ENCODE measurements around the gene CASKIN2.
A peak's percentile ranks its signal among the peaks of the same experiment; 100 is the strongest.

CASKIN2 gene, protein sequence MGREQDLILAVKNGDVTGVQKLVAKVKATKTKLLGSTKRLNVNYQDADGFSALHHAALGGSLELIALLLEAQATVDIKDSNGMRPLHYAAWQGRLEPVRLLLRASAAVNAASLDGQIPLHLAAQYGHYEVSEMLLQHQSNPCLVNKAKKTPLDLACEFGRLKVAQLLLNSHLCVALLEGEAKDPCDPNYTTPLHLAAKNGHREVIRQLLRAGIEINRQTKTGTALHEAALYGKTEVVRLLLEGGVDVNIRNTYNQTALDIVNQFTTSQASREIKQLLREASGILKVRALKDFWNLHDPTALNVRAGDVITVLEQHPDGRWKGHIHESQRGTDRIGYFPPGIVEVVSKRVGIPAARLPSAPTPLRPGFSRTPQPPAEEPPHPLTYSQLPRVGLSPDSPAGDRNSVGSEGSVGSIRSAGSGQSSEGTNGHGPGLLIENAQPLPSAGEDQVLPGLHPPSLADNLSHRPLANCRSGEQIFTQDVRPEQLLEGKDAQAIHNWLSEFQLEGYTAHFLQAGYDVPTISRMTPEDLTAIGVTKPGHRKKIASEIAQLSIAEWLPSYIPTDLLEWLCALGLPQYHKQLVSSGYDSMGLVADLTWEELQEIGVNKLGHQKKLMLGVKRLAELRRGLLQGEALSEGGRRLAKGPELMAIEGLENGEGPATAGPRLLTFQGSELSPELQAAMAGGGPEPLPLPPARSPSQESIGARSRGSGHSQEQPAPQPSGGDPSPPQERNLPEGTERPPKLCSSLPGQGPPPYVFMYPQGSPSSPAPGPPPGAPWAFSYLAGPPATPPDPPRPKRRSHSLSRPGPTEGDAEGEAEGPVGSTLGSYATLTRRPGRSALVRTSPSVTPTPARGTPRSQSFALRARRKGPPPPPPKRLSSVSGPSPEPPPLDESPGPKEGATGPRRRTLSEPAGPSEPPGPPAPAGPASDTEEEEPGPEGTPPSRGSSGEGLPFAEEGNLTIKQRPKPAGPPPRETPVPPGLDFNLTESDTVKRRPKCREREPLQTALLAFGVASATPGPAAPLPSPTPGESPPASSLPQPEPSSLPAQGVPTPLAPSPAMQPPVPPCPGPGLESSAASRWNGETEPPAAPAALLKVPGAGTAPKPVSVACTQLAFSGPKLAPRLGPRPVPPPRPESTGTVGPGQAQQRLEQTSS (N-terminal part only)

DNA sequence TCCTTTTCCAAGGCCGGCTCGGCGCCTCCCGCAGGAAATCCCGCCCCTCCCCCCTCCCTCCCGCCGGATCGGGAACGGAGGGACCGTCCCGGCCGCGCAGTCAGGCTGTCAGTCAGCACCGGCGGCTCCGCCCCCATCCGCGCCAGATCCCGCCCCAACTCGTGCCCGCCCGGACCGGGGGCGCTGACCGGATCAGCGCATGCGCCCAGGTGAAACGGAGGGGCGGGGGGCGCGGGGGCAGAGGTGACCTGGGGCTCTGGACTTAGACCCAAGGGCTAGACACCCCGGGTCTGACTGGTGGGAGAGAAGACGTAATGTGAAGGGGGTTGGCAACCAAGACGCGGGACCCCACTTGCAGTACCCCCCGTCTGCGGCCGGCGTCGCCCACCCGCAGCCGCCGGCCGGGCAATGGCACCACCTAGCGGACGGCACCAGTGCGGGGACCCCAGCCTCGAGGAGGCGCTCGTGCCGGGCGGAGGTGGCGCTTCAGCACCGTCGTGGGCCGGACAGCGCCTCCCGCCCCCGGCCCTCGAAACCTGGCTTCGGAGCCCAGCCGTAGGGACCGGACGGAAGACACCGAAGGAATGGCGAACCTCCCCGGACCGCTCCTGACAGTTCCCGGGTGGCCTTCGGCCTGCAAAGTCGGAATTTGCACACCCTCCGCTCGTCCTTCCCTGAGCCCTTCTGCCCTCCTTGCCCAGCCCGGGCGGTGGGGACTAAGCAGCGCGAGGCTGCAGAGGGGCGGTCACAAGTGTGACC is at the start of gene CASKIN2:
Gene CASKIN2, minus strand, starts transcription at position 42 of the 759 bp plus-strand sequence. CDS start 1,733 bp downstream, outside the sequence.
- DNase-seq: peak; percentile 91

DNA sequence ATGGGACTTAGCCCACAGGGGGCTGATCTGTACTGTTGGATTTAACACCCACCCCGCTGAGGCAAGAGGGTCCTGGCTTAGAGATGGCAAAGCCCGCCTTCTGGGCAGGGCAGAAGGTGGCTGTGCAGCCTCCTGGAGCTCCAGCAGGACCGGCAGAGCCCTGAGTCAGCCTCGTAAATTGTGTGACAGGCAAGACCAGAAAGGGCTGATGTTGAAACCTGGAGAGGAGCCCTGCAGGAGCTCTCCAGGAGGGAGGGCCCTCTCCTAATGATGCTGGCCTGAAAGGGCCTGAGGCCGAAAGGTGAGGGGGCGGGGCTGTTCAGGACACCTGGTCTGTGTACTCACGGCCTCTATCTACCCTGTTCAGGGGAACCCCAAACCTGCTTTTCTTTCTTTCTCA is 49.7 kb upstream of the CASKIN2 start:
- no peak for DNase-seq

DNA sequence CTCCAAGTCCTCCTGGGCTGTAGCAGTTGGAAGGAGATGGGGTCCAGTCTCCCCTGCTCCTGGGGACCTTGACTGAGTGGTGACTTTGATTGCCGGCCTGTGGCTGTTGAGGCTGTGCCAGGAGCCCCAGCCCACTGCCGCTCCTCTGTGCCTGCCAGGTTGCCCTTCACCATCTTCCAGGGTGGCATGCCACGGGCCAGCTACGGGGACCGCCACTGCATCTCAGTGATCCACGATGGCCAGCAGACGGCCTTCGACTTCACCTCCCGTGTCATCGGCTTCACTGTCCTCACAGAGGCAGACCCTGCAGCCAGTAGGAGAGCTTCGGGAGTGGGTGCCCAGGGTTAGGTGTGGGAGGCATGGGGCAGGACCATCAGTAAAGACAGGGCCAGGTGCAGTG is 48.9 kb upstream of the CASKIN2 start:
- no peak for DNase-seq

DNA sequence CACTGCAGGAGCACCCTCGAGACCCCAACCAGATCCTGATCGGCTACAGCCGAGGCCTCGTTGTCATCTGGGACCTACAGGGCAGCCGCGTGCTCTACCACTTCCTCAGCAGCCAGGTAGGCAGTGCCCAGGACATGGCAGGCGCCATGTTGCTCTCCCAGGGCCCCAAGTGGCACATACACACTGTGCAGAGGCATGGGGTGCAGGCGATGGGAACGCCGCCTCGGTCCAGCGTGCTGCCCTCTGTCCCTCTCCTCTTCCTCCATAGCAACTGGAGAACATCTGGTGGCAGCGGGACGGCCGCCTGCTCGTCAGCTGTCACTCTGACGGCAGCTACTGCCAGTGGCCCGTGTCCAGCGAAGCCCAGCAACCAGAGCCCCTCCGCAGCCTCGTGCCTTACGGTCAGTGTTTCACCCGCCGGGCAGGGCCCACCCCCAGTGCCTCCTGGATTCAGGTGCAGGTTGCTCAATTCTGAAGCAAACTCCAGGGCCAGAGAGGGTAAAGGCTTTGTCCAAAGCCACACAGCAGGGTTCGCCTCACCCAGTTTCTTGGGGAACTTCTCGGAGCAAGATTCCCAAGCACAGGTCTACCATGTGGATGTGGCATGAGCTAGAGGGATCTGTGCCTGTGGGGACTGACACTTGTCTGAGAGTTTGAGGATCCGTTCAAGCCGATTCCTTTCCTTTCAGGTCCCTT is 47.9 kb upstream of the CASKIN2 start:
- DNase-seq: no peak

DNA sequence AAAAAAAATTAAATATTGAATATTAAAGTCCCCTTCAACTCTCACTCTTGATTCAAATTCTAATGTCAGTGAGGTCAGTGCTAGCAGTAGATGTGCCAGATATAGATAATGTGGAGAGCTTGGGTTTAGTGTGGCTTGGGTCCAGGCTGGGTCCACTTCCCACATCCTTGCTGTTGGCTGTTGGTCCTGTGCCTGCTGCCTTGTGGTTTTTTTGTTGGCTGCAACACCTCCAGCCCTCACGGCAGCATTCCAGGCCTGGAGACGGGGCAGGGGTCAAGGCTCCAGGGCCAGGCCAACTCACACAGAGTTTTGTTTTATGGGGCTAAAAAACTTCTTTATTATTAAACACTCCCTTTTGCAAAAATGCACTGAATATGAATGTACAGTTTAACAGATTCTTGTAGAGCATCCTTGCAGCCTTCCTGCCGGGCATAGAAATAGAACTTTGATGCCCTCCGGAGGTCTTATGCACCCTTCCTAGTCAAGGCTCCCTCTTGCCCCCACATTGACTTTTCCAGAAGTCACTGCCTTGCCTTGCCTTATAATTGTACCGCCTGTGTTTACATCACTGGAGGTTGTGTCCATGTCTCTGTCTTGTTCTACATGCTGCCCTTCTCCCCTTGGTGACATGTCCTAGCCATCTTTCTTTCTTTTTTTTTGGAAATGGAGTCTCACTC is 46.7 kb upstream of the CASKIN2 start:
- no peak for DNase-seq

DNA sequence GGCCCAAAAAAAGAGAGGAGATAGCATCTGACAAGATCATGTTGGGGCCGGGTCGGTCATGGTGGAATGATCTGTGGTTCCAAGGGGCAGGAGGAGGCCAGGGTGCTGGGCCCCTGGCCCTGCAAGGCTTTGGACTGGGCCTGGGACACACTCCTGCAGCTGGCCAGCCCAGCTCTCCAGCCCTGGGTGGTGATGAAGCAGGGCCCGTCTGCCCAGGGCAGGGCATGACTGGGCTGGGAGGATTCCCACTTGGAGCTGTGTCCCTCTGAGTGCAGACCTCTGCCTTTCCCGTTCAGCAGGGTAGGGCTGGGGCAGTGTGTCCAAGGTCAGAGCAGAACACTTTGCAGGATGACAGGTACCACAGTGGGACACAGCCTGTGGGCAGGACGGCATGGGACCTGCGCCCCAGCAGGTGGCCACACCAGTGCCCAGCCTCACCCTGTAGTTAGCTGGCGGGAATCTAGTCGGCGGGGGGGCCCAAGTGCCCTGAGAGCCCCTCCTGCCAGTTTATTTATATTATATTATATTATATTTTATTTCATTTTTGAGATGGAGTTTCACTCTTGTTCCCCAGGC is 44.7 kb upstream of the CASKIN2 start:
- DNase-seq: no peak

DNA sequence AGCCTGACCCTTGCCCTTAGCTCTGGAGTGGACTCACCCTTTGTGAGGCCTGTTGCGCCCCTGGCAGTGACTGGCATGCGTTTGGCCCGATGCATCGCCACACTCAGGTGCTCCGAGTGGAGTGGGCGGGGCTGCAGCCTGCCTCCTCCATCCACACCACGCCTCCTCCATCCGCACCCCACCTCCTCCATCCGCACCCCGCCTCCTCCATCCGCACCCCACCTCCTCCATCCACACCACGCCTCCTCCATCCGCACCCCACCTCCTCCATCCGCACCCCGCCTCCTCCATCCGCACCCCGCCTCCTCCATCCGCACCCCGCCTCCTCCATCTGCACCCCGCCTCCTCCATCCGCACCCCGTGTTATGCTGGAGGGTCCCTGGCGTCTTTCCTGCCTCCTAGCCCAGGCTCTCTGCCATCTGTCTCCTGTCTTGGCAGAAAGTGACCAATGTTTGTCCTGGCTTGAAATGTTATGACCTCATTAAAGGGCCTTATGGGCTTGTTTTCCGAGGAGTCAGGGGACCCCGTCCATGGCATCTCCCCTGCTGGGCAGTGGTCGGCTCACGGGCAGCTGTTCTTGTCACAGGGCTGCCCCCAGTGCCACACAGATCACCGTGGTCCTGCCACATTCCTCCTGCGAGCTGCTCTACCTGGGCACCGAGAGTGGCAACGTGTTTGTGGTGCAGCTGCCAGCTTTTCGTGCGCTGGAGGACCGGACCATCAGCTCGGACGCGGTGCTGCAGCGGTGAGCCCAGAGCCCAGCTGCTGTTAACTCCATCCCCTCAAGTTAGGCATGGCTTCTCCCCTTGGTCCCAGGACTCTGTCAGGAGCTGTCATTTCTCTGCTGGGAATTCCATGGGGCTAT is 43.6 kb upstream of the CASKIN2 start:
- no peak for DNase-seq

DNA sequence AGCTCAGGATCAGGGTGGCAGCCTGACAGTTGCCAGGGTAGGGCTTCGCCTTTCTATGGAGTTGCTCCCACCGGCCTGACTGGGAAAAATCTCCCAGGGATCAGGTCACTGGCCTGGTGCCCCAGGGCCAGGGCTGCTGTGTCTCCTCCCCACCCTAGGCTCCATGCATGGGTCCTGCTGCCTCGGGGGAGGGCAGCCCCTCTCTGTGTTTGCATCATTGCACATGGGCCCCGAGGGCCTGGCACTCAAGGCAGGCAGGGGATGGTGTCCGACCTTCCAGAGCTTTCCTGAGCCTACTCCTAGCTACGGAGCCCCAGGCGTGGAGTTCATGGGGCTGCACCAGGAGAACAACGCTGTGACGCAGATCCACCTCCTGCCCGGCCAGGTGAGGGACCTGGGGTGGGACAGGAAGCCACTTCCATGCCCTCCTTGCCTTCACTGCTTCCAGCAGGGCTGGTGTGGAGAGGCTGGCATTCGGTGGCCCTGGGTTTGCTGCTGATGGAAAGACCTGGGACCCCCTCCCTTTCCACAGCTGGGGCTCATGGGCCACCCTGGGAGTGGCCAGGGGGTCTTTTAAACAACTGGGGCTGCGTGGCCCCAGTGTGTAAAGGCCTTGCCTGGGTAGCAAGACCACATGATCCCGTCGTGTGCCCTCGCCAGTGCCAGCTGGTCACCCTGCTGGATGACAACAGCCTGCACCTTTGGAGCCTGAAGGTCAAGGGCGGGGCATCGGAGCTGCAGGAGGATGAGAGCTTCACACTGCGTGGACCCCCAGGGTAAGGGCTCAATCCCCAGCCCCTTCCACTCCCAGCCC is 42.7 kb upstream of the CASKIN2 start:
- DNase-seq: no peak

DNA sequence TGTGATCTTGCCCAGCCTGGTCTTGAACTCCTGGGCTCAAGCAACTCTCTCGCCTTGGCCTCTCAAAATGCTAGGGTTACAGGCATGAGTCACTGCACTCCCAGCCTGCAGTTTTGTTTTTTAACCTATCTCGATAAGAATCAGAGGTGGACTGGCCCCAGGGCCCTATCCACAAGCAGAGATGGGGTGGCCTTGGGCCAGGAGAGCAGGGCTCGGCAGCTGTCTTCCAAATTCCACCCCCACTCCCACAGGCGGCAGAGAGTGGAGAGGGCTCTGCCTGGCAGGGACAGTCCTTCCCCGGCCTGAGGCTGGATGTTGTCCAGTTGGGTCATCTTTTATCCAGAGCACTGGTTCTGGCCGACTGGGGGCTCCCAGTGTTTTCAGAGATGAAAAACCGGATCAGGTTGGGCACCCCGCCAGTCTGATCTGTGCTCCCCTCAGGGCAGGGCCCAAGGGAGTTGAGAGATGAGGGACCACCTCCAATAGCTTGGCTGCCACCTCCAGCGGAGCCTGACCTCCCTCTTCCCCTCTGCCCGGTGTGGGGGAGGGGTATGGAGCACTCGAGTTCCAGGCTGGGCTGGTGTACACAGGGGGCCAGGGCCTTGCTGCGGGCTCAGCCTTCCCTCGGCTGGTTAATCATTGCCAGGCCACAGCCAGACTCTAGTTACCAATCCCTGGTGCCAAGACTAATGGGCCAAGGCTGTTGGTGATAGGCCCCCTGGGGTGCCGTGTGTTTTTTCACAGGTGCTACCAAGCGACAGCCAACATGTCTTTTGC is 41.9 kb upstream of the CASKIN2 start:
- peak; percentile 19 for DNase-seq

DNA sequence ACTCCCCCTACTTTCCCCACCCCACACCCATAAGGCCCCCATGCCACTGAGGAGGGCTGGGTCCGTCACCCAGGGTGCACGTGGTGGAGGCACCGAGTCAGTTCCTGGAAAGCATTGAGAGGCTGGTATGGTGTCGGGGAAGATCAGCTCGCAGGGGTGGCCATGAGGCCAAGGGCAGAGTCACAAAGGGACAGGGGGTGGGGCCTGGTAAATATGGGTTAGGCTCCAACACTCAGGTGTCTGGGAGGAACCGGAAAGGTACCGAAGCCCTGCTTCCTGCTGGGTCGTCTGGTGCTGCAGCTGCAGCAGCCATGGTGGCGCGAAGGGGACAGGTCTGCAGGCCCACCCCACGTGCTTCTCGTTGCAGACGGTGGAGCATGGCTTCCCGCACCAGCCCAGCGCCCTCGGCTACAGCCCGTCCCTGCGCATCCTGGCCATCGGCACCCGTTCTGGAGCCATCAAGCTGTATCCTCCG is 40.4 kb upstream of the CASKIN2 start:
- no peak for DNase-seq

DNA sequence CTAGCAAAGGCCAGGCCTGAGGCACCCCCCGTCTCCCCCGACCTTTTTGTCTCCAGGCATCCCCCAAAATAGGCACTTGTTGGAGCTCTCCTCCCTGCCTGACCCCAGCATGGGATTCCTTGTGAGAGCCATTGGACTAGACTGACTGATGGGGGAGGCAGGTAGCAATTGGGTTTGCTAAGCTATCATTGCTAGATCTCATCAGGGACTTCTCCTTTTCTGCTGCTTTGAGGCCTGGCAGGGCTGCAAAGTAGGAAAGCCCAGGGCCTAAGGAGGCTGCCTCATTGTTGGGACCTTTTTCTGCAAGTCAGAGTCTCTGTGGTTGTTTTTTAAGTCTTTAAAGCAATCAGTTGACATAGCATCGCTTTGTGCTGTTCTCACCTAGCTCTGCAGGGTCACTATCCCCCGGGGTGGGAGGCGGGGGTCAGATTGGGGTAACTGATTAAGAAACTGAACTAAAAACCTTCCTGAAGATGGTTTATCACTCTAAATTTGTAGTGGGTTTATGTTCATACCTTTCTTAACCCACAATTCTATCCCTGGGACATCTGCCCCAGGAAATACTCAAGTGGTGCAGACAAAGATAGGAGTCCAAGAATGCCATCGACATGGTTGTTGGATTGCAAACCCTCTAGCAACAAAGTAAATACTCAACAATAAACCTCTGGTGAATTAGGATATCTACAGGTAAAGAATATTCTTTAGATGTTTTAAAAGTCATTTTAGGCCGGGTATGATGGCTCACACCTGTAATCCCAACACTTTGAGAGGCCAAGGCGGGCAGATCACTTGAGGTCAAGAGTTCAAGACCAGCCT is 38.2 kb upstream of the CASKIN2 start:
- no peak for DNase-seq

DNA sequence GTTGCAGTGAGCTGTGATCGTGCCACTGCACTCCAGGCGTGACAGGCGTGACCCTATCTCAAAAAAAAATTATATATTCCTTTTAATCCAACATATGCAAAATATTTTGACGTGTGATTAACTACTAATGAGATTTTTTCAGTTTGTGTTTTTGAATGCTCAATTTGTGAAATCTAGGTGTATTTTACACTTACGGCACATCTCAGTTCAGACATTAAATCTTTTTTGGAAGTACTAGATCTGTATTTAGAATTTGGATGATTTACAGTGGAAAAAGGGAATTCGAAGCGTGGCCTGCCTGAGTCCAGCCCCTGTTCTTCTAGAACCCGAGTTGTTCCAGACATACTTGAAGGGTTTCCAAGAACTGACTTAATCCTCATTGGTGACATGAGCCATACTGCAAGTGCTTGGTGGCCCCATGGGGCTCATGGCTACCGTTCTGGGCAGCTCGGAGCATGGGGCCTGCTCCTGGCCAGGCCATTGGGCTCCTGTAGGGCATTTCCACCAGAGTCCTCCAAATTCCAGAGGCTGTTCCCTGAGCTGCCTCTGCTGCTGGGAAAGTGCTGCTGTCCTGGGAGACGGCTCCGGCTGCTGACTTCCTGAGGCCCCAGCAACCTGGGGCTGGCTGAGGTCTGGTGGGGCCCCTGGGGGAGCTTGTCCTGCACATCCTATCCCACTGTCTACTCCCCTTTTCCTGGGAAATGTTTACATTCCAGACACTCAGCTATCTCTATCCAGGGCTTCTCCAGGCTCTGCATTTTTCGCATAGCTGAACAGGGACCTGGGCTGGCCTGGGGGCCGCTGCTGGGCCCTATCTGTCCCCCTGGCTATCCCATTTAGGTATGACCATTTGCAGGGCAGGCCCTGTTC is 37.3 kb upstream of the CASKIN2 start:
- peak; percentile 58 for DNase-seq

DNA sequence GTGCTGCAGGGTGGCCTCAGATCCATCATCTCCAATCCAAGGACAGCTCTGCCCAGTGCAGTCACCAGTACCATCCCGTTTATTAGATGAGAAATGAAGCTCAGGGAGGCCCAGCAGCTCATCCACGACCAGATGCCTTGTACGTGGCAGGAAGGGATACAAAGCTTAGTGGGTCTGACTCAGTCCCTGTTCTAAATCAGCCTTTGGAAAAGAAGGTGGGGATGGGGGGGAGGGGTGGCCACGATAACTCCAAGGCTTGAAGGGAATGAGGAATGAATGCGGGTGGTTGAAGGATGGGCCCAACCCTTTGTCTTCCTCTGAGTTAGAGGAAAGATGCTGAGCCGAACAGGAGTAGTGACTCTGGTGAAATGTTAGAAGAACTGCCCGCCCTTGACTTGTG is 35.9 kb upstream of the CASKIN2 start:
- peak; percentile 43 for DNase-seq

DNA sequence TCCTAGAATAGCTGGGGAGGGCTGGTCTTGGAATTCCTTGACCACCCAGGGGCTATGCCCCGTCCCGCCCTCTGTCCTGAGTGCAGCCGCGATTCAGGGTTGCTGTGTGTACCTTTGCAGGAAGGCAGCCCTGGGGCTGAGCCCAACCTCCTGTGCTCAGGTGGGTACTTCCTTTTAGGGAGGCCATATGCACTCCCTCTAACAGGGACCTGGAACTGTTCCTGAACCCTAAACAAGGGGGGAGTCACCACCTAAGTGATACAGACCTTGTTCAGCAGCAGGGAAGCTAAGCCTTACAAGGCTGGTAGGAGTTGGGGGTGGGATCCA is 34.8 kb upstream of the CASKIN2 start:
- DNase-seq: no peak

DNA sequence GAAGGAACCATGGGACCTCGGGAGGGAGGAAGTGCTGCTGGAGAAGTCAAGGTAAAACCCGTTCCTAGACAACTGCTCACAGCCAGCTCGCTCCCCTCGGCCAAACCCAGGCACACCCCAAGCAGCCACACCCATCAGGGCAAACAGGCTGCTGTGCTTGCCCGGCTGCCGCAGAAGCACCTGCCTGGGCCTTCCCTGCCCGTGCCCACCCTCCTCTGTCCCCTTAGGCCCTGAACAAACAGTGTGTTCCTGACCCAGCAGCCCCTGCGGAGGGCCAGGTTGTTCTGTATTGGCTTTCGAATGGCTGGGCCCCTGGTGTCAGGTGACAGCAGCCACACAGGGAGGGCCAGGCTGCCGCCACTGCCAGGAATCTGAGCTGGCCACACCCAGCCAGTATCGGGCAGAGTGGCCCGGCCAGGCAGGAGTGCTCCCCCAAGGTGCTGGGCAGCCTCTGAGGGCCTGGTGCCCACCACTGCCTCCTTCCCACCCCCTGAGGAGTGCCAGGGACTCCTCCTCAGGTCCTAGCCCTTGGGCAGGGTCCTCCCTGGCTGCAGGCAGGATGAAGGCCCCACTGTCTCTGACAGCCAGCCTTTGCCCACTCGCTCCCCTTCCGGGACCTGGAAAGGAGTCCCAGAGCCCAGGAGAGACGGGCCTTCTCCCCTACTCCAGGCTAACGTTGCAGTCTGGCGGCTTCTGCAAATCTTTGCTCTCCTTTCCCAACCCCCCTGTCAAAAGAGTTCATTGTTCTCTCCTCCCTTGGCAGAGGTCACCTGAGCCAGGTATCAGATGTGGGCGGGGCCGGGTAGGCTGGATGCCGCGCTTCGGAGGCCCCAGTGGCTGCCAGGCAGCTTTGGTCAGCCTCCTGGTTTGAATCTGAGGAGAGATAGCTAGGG is 34.2 kb upstream of the CASKIN2 start:
- no peak for DNase-seq

Measured in fibroblast of skin of right biceps (primary cell).